CD4-positive, alpha-beta T cell treated with Interleukin-4 for 1 hour (primary cell): ENCODE results near the gene VEZF1.

Source experiments
- DNase-seq, 2 donors: peaks; one replicate each; pipeline ENCODE4 v3.0.0-alpha.2; 2020 to 2022

Gene VEZF1

GRCh38 chr17:57948555-57949420, 39.3 kb downstream of the VEZF1 start:
- DNase-seq, result peak in 1 of 2 donors; percentile 13

GRCh38 chr17:57948169-57948554, 39.9 kb downstream of the VEZF1 start:
- DNase-seq, result no peak

GRCh38 chr17:57947369-57947768, 40.7 kb downstream of the VEZF1 start:
- DNase-seq, result no peak

- DNase-seq, result peak; percentile 57 to 64
These were observed 41.2 kb downstream of the VEZF1 start for GRCh38 chr17:57946798-57947358.

GRCh38 chr17:57945996-57946797, 41.9 kb downstream of the VEZF1 start:
- no peak for DNase-seq

GRCh38 chr17:57944908-57945307, 43.1 kb downstream of the VEZF1 start:
- DNase-seq, result no peak

GRCh38 chr17:57943645-57944044, 44.4 kb downstream of the VEZF1 start:
- DNase-seq, result no peak

GRCh38 chr17:57943140-57943539, 44.9 kb downstream of the VEZF1 start:
- DNase-seq, result no peak

GRCh38 chr17:57941384-57942370, 46.4 kb downstream of the VEZF1 start:
- DNase-seq, result no peak

- no peak for DNase-seq
These were observed 47.3 kb downstream of the VEZF1 start for GRCh38 chr17:57940653-57941329.

GRCh38 chr17:57940231-57940630, 47.8 kb downstream of the VEZF1 start:
- DNase-seq, result no peak

GRCh38 chr17:57939797-57940196, 48.3 kb downstream of the VEZF1 start:
- peak; percentile 7 to 79 for DNase-seq

GRCh38 chr17:57938061-57938502, 50.0 kb downstream of the VEZF1 start:
- no peak for DNase-seq

- DNase-seq, result no peak
These were observed 50.6 kb downstream of the VEZF1 start for GRCh38 chr17:57937492-57937891.

GRCh38 chr17:57935833-57936807, 51.9 kb downstream of the VEZF1 start:
- DNase-seq, result no peak

- no peak for DNase-seq
These were observed 56.4 kb downstream of the VEZF1 start for GRCh38 chr17:57931488-57932137.

GRCh38 chr17:57930239-57930638, 57.8 kb downstream of the VEZF1 start:
- DNase-seq, result no peak

GRCh38 chr17:57929386-57929785, 58.7 kb downstream of the VEZF1 start:
- no peak for DNase-seq

GRCh38 chr17:57928928-57929327, 59.1 kb downstream of the VEZF1 start:
- no peak for DNase-seq
